Stimulated activated CD4-positive, alpha-beta T cell treated with anti-CD3 and anti-CD28 coated beads, TNF-alpha, amount 100 ng/mL, for 24 hours (primary cell): ENCODE data around the gene PRKAG3.
"Not testable (repeated sequence)": the region's sequence is repeated elsewhere in the genome, so short reads cannot be mapped to it uniquely, and the experiment has no call there.

Experiments
- DNase-seq, 3 experiments: peaks; one replicate each; pipeline ENCODE4 v3.0.0-alpha.2; 2020; ENCODE audit warnings: low read depth in 3 of 3

The PRKAG3 gene

DNA sequence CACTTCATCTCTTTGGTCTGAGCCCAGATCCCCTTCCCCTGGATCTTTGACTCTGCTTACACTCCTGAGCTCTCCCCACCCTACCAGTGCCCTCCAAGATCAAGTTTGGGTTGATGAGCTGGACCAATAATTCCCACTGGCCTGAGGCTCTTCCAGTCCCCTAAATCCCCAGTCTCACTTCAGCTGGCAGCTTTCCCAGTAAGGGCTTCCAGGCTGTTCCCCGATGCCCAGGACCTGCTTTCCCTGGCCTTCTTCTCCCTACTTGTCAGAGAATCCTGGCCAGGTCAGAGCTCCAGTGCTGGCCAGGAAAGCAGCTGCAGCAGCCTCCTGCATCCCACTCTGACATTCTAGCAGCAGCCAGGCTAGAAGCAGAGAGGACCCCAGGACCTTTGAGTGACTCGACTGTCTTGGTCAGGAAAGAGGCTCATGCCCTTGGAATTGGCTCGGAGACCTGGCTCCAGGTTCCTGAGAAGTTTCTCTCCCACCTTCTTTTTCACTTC lies 31.5 kb upstream of the PRKAG3 start:
- no peak for DNase-seq

DNA sequence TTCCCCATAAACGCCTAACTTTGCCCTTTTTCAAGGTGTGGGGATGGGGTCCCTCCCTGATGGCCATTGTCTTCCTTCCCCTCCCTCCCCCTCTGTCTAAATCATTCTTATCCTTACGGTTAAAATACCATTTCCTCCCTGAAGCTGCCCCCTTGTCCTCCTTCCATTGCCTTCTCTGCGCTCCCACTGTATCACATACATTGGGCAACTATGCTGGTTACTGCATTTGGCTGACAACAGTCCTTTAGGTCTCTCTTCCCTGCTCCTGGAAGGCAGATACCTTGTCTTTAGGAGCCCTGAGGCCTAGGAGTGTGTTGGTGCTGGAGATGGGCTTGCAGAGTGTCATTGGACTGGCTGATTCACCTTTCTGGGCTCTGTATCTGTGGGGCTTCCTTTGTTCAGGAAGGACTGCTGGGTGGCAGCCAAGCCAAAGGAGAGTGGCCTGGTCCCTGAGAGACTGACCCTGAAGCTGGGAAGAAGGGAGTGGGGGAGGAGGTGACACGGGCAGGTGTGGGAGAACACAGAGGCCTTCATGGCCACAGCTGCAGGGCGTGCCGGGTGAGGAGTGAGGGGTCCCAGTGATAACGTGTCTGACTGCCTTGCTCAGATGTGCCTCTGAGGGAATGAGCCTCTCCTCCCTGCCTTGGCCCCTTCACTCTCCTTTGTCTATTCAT lies 30.2 kb upstream of the PRKAG3 start:
- no peak for DNase-seq

DNA sequence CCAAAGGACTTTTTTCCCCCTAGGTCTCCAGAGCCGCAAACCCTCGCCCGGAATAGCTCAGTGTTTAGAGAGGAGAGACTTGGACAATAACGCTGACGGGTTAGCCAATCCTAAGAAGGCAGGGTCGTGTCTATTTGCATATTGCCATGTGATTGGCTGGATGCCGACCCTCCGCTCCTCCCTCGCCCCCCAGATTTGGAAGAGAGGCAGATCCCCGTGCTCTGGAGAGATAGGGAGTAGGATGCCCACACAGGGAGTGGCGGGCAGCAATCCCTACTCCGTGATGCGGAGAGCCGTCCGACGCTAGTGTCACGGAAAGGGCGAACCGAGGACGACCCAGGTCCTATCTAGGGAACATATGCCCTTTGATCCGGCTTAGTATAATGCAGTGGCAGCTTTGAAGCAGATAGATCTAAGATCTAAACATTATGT lies 29.4 kb upstream of the PRKAG3 start:
- DNase-seq: no peak

DNA sequence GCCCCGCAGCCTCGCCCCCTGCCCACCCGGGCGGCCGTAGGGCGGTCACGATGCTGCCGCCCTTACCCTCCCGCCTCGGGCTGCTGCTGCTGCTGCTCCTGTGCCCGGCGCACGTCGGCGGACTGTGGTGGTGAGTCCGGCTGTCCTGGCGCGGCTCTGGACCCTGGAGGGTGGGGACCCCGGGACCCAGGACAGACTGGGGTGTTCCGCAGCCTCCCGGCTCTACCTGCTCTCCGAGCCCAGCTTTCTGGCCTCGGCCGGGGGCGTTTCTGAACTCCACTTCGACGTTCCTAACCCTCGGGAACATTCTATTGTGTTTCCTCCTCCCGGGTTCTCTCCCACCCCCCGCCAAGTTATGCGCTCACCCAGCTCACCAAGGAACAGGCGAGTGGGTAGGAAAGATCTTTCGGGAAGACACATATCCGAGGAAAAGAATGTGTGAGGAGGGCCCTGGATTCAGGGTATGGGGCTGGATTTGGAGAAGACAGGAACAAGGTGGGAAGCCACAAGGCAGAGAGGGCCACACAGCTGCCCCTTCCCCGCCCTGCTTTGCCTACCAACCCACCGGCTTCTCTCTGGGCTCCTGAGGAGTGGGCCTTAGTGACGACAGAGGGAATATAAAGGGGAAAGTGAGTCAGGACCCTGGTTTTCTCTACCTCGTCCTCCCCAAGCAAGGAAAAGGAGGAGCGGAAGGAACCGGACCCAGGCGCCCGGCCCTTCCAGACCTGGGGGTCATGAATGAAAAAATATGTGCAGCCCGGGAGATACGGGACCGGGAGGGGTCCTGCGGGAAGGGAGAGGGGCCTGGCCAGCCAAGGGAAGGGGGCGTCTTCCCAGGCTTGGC lies 28.6 kb upstream of the PRKAG3 start:
- DNase-seq: no peak

DNA sequence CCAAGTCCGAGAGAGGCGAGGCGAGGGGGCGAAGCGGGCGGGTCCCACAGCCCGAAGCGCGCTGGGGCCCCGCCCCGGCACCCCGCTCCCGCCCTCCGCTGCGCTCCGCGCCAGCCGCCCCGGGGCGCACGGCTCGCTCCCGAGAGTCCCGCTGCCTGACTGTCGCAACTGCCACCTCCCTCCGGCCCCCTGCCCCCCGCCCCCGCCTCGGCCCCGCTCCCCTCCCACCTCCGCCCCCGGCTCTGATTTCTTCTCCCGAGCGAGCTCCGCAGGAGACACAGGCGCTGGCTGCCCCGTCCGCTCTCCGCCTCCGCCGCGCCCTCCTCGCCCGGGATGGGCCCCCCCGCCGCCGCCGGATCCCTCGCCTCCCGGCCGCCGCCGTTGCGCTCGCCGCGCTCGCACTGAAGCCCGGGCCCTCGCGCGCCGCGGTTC lies 28.0 kb upstream of the PRKAG3 start, which contains the start of gene WNT6:
TSS of gene WNT6 (plus strand) at position 250 of the 432 bp plus-strand sequence. CDS start 233 bp downstream, outside the sequence.
- no peak for DNase-seq

DNA sequence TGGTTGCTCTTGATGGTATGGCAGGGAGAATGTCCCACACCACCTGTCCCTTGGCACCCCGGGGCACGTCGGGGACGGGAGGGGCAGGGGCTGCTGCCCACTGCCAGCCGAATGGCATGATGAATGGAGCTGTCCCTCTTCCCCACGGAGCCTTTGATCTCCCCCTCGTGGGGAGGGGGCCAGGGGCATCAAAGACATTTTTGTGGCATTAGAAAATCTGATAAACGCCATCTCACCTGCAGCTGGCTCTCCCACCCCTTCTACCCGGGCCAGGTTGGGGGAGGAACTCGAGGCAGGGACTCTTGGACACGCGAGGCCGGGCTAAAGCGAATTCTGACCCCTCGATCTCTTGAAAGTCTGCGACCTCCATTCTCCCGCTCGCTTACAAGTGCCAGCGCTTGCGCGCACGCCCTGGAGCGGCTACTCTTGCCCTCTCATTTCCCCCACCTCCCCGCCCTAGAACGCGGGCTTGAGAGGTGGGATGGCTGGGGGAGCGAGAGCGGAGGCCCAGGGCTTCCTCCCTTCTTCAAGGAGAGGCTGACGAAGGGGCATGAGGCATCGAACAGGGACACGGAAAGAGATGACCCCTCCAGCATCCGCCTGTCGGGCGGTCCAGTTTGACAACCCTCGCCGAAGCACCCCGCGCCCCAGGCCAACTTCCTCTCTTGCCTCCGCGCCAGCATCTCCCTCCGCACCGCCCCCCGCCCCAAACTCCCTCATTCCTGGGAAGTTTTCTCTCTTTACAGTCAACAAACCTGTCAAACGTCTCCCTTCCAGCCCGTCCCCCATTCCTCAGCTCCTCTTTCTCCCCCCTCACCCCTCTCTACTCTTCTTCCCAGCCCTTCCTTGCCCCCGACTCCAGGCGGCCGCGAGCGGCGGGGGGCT lies 27.3 kb upstream of the PRKAG3 start:
- DNase-seq: no peak

DNA sequence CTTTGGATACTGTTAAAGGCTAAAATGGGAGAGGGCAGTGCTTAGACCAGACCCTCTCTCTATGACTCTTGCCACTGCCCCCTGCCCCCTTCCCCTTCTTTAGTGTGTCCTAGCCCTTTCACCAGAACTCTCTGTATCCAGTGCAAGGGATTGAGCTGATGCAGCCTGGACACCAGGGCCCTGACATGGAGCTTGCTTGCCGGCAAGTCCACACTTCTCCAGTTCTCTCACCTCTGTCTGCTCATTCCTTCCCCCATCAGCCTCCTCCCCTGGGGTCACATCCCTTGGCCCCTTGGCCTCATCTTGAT lies 26.5 kb upstream of the PRKAG3 start:
- DNase-seq: no peak

DNA sequence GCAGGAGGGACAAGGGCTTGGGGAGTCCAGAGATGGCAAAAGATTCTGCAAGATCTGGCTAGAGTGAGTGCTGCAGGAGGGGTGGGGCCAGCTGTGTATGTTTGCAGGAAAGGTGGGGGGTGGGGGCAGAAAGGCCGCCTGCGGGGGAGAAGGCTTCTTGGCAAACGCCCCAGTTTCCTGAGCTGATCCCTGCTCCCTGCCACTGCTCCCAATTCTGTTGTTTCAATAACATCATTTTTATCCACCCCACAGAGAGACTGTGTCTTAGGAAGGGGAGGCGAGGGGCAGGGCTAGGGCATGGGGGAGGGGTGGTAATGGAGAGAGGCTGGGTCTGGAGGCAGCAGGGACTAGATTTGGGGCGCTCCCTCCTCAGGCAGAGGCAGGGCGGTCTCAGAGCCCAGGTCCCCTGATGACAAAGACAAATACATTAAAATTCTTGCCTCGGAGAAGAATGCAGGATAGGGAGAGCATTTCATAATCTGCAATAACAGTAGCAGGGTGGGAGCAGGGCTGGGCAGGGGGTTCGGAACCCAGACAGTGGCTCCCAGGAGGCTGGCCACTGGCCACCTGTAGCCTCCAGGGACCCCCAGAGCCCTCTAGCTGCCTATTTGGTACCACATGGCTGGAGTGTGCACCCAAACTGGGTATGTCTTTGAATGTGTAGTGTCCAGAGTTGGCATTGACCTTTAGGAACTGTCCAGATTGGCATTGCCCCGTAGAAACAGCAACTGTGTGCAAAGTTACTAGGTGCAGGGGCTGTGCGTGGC lies 26.0 kb upstream of the PRKAG3 start:
- DNase-seq: no peak

DNA sequence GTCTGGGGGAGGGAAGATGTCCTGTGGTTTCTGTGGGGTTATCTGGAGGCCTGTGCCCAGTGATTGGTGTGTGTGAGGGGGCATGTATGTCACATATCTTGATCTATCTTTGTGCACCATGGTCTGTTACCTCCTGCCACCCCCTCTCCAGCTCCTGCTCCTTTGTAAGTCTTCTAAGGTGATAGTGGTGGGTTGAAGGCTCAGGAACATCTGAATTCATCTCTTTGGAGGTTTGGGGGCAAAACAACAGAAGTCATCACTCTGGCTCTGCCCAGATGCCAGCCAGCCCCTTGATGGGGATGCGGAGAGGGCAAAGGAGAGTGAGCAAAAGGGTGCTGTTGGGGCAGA lies 25.3 kb upstream of the PRKAG3 start:
- DNase-seq: no peak

DNA sequence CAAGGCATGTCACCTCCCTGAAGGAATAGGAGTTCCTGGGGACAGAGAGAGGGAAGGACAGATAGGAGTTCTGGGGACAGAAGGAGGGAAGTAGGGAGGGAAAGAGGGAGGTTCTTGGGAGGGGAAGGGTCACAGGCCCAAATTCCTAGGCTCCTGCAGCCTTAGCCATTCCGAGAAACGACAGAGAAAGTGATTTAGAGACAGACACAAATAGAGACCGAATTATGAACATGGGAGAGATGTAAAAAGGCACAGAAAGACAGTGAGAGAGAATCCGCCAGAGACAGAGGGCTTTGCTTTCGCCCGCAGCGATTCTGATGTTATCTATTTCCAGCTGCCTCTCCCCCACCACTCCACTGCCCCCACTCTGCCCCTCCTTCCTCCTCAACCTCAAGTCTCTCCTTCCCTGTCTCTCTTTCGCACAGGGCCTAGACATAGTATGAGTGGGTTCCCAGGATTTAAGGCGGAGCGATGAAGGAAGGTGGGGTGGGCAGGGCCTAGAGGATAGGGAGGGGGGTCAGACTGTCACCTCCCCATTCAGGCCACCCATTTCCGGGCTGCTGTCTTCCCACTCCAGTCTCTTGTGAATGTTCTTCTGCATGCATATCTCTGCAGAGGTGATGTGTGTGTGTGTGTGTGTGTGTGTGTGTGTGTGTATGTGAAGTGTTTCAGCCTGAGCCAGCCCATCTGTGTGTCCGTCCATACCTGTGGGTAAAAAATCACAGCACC lies 24.7 kb upstream of the PRKAG3 start:
- DNase-seq: no peak

DNA sequence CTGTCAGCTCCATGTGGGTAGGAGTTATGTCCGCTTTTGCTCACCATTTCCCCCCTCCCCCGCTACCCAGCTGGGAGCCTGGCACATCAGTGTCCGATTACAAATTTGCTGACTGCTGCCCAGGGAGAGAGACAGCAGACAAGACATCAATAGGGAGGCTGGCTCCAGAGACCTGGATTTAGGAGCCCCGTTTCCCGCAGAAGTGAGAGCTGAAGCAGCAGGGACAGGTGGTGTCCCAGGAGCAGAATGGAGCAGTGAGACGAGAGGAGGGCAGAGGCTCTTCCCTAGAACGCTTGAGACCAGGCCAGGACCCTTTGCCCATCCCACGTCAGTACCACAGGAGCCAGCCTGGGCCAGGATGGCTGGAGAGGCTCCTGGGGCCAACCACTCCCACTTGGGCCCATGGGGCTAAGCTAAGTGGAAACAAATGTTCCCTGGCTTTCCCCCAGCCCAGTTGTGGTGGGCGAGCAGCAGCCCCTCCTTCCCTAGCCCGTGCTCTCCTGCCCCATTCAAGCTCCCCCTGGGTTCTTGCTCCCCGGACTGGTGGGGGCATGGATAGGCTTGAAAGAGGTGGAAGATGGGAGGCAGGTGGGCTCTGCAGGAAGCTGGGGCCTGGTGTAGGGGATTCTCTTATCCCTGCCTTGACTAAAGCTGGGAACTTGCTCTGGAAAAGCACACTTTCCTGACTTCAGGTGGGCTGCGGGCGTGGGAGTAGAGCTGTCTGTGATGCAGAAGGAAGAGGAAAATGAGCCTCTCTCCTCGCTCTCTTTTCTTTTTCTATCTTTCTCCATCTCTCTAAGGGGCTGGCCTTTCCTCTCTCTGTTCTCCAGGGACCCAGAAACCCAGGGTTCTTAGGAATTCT lies 23.9 kb upstream of the PRKAG3 start:
- no peak for DNase-seq

DNA sequence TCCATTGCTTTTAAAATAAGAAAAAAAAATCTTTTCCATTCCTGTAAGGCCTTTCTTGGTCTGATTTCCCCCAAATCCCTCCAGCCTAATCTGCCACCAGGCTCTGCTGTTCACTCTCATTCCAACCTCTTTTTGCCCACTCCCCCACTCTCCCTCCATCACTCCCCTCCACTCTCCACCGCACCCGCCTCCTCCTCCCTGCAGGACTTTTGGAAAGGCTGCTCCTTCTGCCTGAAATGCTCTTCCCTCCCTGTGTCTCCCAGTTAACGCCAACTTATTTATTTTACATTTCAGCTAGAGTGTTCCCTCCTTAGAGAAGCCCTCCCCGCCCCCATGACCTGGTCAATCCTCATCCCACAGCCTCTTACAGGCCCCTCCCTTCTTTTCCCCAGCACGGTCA lies 23.3 kb upstream of the PRKAG3 start:
- DNase-seq: no peak

DNA sequence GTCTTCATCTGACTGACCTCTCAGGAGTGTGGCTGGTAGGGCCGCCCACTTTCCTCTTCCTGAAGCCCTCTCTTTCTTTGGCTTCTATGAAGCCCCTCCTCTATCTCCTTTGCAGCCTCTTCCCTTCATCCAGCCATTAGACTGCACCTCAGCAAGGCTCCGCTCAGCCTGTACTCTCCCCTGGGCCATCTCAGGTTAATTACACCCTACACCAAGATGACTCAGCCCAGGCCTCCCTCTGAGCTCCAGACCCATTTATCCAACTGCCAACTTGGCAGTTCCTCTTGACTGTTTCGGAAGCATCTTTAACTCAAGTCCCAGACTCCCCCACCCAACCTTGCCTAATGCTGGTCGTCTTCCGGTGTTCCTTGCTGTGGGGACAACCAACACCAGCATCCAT lies 22.2 kb upstream of the PRKAG3 start:
- DNase-seq: no peak

DNA sequence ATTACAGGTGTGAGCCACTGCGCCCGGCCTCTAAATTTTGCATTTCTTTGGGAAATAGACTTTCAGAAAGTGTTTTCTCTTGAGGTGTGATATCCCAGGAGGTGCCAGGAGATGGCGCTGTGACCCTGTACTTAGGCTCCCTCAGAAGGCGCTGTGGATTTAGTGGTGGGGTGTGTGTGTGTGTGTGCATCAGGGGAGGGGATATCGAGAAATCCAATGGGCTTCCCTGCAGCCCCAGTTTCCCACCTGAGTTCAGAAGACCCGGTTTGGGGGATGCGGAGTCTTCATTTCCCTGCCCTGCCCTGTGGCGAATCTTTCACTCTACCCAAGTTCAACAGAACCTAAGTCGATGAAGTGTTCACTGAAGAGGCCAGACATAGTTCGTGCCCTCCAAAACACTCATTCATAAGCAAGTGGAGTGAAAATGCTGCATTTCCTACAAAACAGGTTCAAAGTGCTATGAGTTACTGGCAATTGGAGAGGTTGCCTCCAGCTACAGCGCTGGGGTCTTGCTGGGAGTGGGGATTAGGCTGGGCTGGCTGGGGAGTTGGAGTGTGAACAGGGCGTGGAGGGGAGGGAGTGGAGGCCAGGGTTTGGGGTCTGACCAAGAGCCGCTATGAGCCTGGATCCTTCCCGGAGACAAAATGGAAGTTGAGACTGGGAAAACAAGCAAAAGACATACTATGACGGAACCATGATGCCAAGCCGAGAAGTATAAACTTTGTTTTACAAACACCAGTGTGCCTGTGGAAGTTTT lies 21.5 kb upstream of the PRKAG3 start:
- DNase-seq: peak; percentile 35 to 64 (median 42)

DNA sequence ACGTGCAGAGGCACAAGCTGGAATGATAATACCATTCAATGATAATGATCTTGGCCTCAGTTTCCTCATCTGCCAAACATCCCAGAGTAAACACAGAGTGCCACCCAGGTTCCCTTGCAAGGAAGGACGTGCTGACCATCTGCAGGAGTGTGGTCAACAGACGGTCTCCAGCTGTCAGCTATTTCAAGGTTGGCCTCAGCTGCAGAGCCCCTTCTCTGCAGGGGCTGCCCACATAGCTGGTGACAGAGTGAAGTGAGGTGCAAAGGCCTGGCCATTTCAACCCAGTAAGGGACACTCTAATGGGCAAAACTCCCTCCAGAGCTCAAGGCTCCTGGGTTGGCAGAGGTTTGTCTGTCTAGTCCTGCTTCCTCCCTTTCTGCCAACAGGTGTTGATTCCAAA lies 19.7 kb upstream of the PRKAG3 start:
- DNase-seq: no peak

DNA sequence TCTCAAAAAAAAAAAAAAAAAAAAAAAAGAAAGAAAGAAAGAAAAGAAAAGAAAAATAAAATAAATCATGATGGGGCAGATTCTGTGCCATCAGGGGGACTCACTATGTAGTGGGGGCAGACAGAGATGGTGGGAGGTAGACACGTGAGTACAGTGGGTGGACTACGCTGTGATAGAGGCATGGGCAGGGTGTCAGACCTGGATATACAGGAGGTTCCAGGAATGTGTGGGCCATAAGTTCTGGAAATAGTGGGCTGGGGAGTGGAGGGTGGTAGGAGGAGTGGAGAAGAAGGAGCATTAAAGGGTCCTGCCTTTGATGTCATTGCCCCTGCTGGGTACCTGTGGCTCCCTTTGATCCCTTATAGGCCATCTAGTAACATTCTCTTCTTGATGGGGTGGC lies 19.2 kb upstream of the PRKAG3 start:
- DNase-seq: no peak

DNA sequence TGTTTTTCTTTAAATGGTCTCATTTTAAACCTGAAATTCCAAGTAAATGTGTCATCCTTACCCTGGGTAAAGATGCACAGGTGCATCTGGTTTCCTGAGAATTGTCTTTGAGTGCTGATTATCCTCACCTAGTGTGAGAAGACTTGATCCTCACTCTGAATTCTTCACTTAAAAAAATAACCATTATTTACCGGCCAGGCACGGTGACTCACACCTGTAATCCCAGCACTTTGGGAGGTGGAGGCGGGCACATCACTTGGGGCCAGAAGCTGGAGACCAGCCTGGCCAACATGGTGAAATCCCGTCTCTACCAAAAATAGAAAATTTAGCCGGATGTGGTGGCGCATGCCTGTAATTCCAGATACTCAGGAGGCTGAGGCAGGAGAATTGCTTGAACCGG lies 18.1 kb upstream of the PRKAG3 start:
- DNase-seq: no peak

DNA sequence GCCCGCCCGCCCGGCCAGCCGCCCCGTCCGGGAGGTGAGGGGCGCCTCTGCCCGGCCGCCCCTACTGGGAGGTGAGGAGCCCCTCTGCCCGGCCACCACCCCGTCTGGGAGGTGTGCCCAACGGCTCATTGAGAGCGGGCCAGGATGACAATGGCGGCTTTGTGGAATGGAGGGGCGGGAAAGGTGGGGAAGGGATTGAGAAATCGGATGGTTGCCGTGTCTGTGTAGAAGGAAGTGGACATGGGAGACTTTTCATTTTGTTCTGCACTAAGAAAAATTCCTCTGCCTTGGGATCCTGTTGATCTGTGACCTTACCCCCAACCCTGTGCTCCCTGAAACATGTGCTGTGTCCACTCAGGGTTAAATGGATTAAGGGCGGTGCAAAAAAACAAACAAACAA lies 15.4 kb upstream of the PRKAG3 start:
- not testable (repeated sequence) for DNase-seq

DNA sequence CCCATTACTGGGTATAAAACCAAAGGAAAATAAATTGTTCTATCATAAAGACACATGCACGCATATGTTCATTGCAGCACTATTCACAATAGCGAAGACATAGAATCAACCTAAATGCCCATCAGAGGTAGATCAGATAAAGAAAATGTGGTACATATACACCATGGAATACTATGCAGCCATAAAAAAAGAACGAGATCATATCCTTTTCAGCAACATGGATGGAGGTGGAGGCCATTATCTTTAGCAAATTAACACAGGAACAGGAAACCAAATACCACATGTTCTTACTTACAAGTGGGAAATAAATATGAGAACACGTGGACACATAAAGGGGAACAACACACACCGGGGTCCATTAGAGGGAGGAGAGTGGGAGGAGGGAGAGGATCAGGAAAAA lies 12.7 kb upstream of the PRKAG3 start:
- not testable (repeated sequence) for DNase-seq
